ENCODE results near the gene DNAJB12.

- TF ChIP-seq CTCF (conservative IDR thresholded peaks at IDR 0.05; ENCODE audit: low read depth, low read length) = no peak
- no peak for TF ChIP-seq EZH2phosphoT487 (IDR thresholded peaks at IDR 0.05; ENCODE audit: borderline replicate concordance, low read length)
- TF ChIP-seq EZH2 (IDR thresholded peaks at IDR 0.05; ENCODE audit: low read length, unreplicated experiment) = no peak
Observed at GRCh38 chr10:72344932-72345331, 9.8 kb downstream of the DNAJB12 start.
